Endothelial cell of umbilical vein (primary cell): Measurements from ENCODE around the gene PAGE4. TPM values are rescaled to one million over a fixed set of nuclear protein-coding genes. Genes with fewer than 3 reads are reported as not detected.

Experiments
- BruUV-seq: library from RNA; stranded (reverse); fragments of 400-500 nt; replicated peaks from 2 replicates; lab custom pipeline; 2021; lab: Mats Ljungman, UMichigan
- CTCF ChIA-PET: fragments of 300-600, 350-600 bp; sonication (Branson Sonifier 250); formaldehyde crosslinking; loops from one replicate; lab custom pipeline; 2021; ENCODE audit warnings: antibody characterized with exemption, inconsistent platforms; lab: Charles Lee
- POLR2A ChIA-PET: fragments of 300-600, 350-600 bp; sonication (Branson Sonifier 250); formaldehyde crosslinking; loops from one replicate; lab custom pipeline; 2021; ENCODE audit warnings: antibody characterized with exemption, inconsistent platforms; lab: Charles Lee
- DNase-seq: peaks from one replicate; pipeline ENCODE4 v3.0.0-alpha.2; 2011; ENCODE audit warnings: low read depth, low spot score
- FAIRE-seq: peaks from 2 replicates; lab custom pipeline; 2011; peaks lifted over from hg19 to GRCh38; lab: Jason Lieb, UNC
- H2AFZ ChIP-seq: 2 replicates; pipeline ENCODE4 v1.6.0; 2012; ENCODE audit warnings: low read depth, low read length, control low read depth, inconsistent platforms
- H3K27ac ChIP-seq: 2 replicates; pipeline ENCODE4 v1.5.1; 2011; ENCODE audit warnings: low read depth, mild to moderate bottlenecking, control low read depth, low read length, moderate library complexity; ENCODE audit not compliant: insufficient read depth
- H3K27me3 ChIP-seq, 2 experiments: 2 replicates each; pipeline versions ENCODE4 v1.6.0 to v1.6.1; 2011; ENCODE audit warnings: low read length in 2 of 2, mixed read lengths in 1 of 2; ENCODE audit not compliant: control insufficient read depth in 2 of 2, insufficient read depth in 2 of 2
- H3K36me3 ChIP-seq, 2 experiments: 2 replicates in 1 of 2; 3 replicates in 1 of 2; pipeline ENCODE4 v1.5.1; 2011; ENCODE audit warnings: low read length in 2 of 2, mild to moderate bottlenecking in 1 of 2, moderate library complexity in 1 of 2; ENCODE audit not compliant: control insufficient read depth in 2 of 2, insufficient read depth in 2 of 2; ENCODE audit errors: extremely low read depth in 1 of 2
- H3K4me1 ChIP-seq: 3 replicates; pipeline ENCODE4 v1.5.1; 2011; ENCODE audit warnings: mild to moderate bottlenecking, low read length; ENCODE audit not compliant: control insufficient read depth, insufficient read depth; ENCODE audit errors: extremely low read depth
- H3K4me2 ChIP-seq: 2 replicates; pipeline ENCODE4 v1.6.1; 2011; ENCODE audit warnings: low read length, control low read depth, mixed read lengths; ENCODE audit not compliant: insufficient read depth
- H3K4me3 ChIP-seq, 3 experiments: fragments of 200-600 bp in 1 of 3; sonication (generic), shearing (Covaris generic) in 1 of 3; replicated peaks in 1 of 3; 2 replicates each; pipeline ENCODE4 v1.5.1; 2011 to 2016; ENCODE audit warnings: control low read depth in 3 of 3, low read length in 3 of 3, mild to moderate bottlenecking in 2 of 3, inconsistent platforms in 1 of 3, low read depth in 1 of 3, moderate library complexity in 1 of 3; ENCODE audit not compliant: insufficient read depth in 1 of 3
- H3K79me2 ChIP-seq: 2 replicates; pipeline ENCODE4 v1.6.0; 2012; ENCODE audit warnings: low read length, inconsistent platforms; ENCODE audit not compliant: control insufficient read depth, insufficient read depth
- H3K9ac ChIP-seq: replicated peaks from 2 replicates; pipeline ENCODE3; 2011; ENCODE audit warnings: low read length, control low read depth; ENCODE audit not compliant: insufficient read depth; ENCODE audit errors: extremely low read depth
- H3K9me1 ChIP-seq: replicated peaks from 3 replicates; pipeline ENCODE4 v1.6.0; 2011; ENCODE audit warnings: mild to moderate bottlenecking, low read length; ENCODE audit not compliant: control insufficient read depth, insufficient read depth; ENCODE audit errors: extremely low read depth
- H3K9me3 ChIP-seq: replicated peaks from 2 replicates; pipeline ENCODE4 v1.5.1; 2012; ENCODE audit warnings: low read length, inconsistent platforms; ENCODE audit not compliant: control insufficient read depth, insufficient read depth
- H4K20me1 ChIP-seq: replicated peaks from 2 replicates; pipeline ENCODE3; 2011; ENCODE audit warnings: mild to moderate bottlenecking, low read length; ENCODE audit not compliant: control insufficient read depth, insufficient read depth; ENCODE audit errors: extremely low read depth
- EZH2 ChIP-seq: IDR thresholded peaks from 2 replicates; pipeline ENCODE4 v1.6.1; 2012; ENCODE audit warnings: borderline replicate concordance, low read depth, mild to moderate bottlenecking, moderate library complexity, low read length, inconsistent platforms; ENCODE audit not compliant: severe bottlenecking
- FOS ChIP-seq: IDR thresholded peaks from 2 replicates; pipeline ENCODE4 v1.6.1; 2011; ENCODE audit warnings: mild to moderate bottlenecking, low read length, moderate library complexity, borderline replicate concordance; ENCODE audit not compliant: insufficient read depth
- GATA2 ChIP-seq: IDR thresholded peaks from 2 replicates; pipeline ENCODE4 v1.7.0; 2011; ENCODE audit warnings: low read depth, mild to moderate bottlenecking, moderate library complexity, mixed read lengths, low read length; ENCODE audit not compliant: insufficient read length, insufficient read depth
- JUN ChIP-seq: IDR thresholded peaks from 2 replicates; pipeline ENCODE4 v1.6.1; 2011; ENCODE audit warnings: borderline replicate concordance, low read depth; ENCODE audit not compliant: insufficient read length, insufficient read depth
- MYC ChIP-seq: IDR thresholded peaks from one replicate; pipeline ENCODE4 v1.6.1; 2011; ENCODE audit warnings: mild to moderate bottlenecking, low read depth, low read length
- POLR2A ChIP-seq: IDR thresholded peaks from 2 replicates; pipeline ENCODE4 v1.6.1; 2012; ENCODE audit warnings: low read depth, mild to moderate bottlenecking, control low read depth, low read length
- POLR2AphosphoS5 ChIP-seq: IDR thresholded peaks from 2 replicates; pipeline ENCODE4 v1.6.1; 2012; ENCODE audit warnings: low read depth, mild to moderate bottlenecking, control low read depth, low read length, moderate library complexity; ENCODE audit not compliant: insufficient read depth
- dilution Hi-C: fragments of 300-500 bp; cut with MboI; formaldehyde crosslinking; loops from one replicate; pipeline ENCODE4 v1.15.0; 2019; ENCODE audit warnings: low sequenced_read_pairs; ENCODE audit not compliant: extremely low pct_ligation_motif_present
- intact Hi-C: fragments of 100-400 bp; cut with micrococcal nuclease; formaldehyde crosslinking; loops from one replicate; pipeline ENCODE4 v1.10.0; 2022
- polyA plus RNA-seq, 4 experiments: library from polyadenylated mRNA; depleted of rRNA in 3 of 4; stranded (reverse) in 3 of 4; unstranded in 1 of 4; fragments of >200 nt; gene quantifications; 2 replicates each; pipeline versions ENCODE4 v1.2.1 to v1.2.3, GENCODE V29; 2011 to 2012; ENCODE audit warnings: missing spikeins in 1 of 4
- total RNA-seq: library from RNA; stranded (reverse); gene quantifications from 2 replicates; pipeline ENCODE4 v1.2.3, GENCODE V29; 2021
- TF ChIP-seq, protein P1 (sequence below), 2 donors: IDR thresholded peaks; 1 replicate in 1 of 2; 2 replicates in 1 of 2; pipeline ENCODE4 v1.5.1; 2011; ENCODE audit warnings: low read length in 2 of 2, mild to moderate bottlenecking in 2 of 2, moderate library complexity in 2 of 2, control low read depth in 1 of 2, inconsistent platforms in 1 of 2, low read depth in 1 of 2; ENCODE audit not compliant: insufficient read depth in 1 of 2; ENCODE audit errors: extremely low read depth in 1 of 2
- TF ChIP-seq, protein P2 (sequence below): IDR thresholded peaks from 2 replicates; pipeline ENCODE4 v1.6.1; 2011; ENCODE audit not compliant: insufficient read depth, insufficient read length

PAGE4 gene
- total and polyA plus RNA-seq, 2 donors (not counting 3 experiments of a cell fraction or from before 2014, with no cell fraction given) = not detected

DNA sequence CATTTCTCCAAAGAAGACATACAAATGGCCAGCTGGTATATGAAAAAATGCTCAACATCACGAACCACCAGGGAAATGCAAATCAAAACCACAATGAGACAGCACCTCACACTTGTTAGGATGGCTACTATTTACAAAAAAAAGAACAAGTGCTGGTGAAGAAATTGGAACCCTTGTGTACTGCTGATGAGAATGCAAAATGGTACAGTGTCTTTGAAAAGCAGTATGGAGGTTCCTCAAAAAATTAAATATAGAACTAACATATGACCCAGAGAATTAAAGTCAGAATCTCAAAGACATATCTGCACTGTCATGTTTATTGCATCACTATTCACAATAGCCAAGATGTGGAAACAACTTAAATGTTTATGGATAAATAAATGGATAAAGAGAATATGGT is 20.9 kb downstream of the PAGE4 start:
- Histone ChIP-seq H3K4me2 (no peak overlapping the region), H3K9ac (no peak overlapping the region), H3K27me3 (no peaks in the 10 kb centered on the region), H3K36me3 (no peaks in the 10 kb centered on the region), H3K4me3 (no peak overlapping the region), H3K9me1 (no peaks in the 10 kb centered on the region), H3K4me1 (no peaks in the 10 kb centered on the region), H3K79me2 (no peaks in the 10 kb centered on the region), H2AFZ (no peak overlapping the region), H3K27ac (no peak overlapping the region), H3K9me3 (no peaks in the 10 kb centered on the region), H4K20me1 (no peaks in the 10 kb centered on the region)
- intact Hi-C loops = no loop called here
- FAIRE-seq = no peak
- BruUV-seq = no TSS peak
- POLR2A ChIA-PET = no interaction called here
- TF ChIP-seq MYC (no peak), EZH2 (no peak), JUN (no peak), GATA2 (no peak), POLR2A (no peak), FOS (no peak), POLR2AphosphoS5 (no peak)
- TF ChIP-seq, protein P1, sequence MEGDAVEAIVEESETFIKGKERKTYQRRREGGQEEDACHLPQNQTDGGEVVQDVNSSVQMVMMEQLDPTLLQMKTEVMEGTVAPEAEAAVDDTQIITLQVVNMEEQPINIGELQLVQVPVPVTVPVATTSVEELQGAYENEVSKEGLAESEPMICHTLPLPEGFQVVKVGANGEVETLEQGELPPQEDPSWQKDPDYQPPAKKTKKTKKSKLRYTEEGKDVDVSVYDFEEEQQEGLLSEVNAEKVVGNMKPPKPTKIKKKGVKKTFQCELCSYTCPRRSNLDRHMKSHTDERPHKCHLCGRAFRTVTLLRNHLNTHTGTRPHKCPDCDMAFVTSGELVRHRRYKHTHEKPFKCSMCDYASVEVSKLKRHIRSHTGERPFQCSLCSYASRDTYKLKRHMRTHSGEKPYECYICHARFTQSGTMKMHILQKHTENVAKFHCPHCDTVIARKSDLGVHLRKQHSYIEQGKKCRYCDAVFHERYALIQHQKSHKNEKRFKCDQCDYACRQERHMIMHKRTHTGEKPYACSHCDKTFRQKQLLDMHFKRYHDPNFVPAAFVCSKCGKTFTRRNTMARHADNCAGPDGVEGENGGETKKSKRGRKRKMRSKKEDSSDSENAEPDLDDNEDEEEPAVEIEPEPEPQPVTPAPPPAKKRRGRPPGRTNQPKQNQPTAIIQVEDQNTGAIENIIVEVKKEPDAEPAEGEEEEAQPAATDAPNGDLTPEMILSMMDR (IDR thresholded peaks at IDR 0.05; ENCODE audit: extremely low read depth in 1 of 2, insufficient read depth in 1 of 2, low read depth in 1 of 2, low read length in 2 of 2) = no peak
- TF ChIP-seq, protein P2, sequence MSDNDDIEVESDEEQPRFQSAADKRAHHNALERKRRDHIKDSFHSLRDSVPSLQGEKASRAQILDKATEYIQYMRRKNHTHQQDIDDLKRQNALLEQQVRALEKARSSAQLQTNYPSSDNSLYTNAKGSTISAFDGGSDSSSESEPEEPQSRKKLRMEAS = no peak
- CTCF ChIA-PET = no interaction called here
- DNase-seq = no peak
- dilution Hi-C loops = no loop called here
